Smooth muscle cell (in vitro differentiated cells): Measurements from ENCODE around the gene NEGR1. TPM values are rescaled to one million over a fixed set of nuclear protein-coding genes. Genes with fewer than 3 reads are reported as not detected.

Experiments used
- DNase-seq: peaks from one replicate; lab custom pipeline; 2025; ENCODE audit not compliant: unreplicated experiment; lab: John Stamatoyannopoulos, UW
- H2AFZ ChIP-seq: fragments of 200-600 bp; sonication (generic); 2 replicates; pipeline ENCODE4 v1.6.0; 2016; ENCODE audit warnings: antibody characterized with exemption, low read depth, mild to moderate bottlenecking
- H3F3A ChIP-seq: fragments of 200-600 bp; sonication (generic); 2 replicates; pipeline ENCODE4 v1.6.0; 2017; ENCODE audit warnings: antibody characterized with exemption, low read depth
- H3K27ac ChIP-seq: fragments of 200-600 bp; sonication (generic); 2 replicates; pipeline ENCODE4 v1.5.1; 2016; ENCODE audit warnings: low read depth, mild to moderate bottlenecking
- H3K27me3 ChIP-seq: fragments of 200-600 bp; sonication (generic); 2 replicates; pipeline ENCODE4 v1.6.1; 2016; ENCODE audit warnings: low read depth, mild to moderate bottlenecking
- H3K36me3 ChIP-seq: fragments of 200-600 bp; sonication (generic); 2 replicates; pipeline ENCODE4 v1.5.1; 2016; ENCODE audit warnings: low read depth
- H3K4me1 ChIP-seq: fragments of 200-600 bp; sonication (generic); 2 replicates; pipeline ENCODE4 v1.5.1; 2016; ENCODE audit warnings: low read depth
- H3K4me2 ChIP-seq: fragments of 200-600 bp; sonication (generic); 2 replicates; pipeline ENCODE4 v1.6.0; 2016; ENCODE audit warnings: mild to moderate bottlenecking
- H3K4me3 ChIP-seq: fragments of 200-600 bp; sonication (generic); 2 replicates; pipeline ENCODE4 v1.5.1; 2016; ENCODE audit warnings: mild to moderate bottlenecking
- H3K79me2 ChIP-seq: fragments of 200-600 bp; sonication (generic); 2 replicates; pipeline ENCODE4 v1.6.0; 2016; ENCODE audit warnings: low read depth, mild to moderate bottlenecking
- H3K9ac ChIP-seq: fragments of 200-600 bp; sonication (generic); 2 replicates; pipeline ENCODE4 v1.6.0; 2016; ENCODE audit warnings: low read depth
- H3K9me3 ChIP-seq: fragments of 200-600 bp; sonication (generic); replicated peaks from 2 replicates; pipeline ENCODE4 v1.5.1; 2016; ENCODE audit warnings: low read depth
- H4K20me1 ChIP-seq: fragments of 200-600 bp; sonication (generic); 2 replicates; pipeline ENCODE4 v1.6.0; 2016; ENCODE audit warnings: low read depth
- WGBS: methylation state at CpG from one replicate; pipeline ENCODE4 v1.1.7; 2016; ENCODE audit warnings: low lambda C conversion rate; 5-methylcytosine and 5-hydroxymethylcytosine counted together
- polyA plus RNA-seq: library from polyadenylated mRNA; unstranded; fragments of >200 nt; fragmentation: Nextera tagmentation; extraction: Ambion mirVana; gene quantifications from 2 replicates; pipeline ENCODE4 v1.2.1, GENCODE V29; 2016
- total RNA-seq: library from RNA; depleted of rRNA; stranded (reverse); fragments of >200 nt; gene quantifications from 2 replicates; pipeline ENCODE4 v1.2.3, GENCODE V29; 2014
- TF ChIP-seq, protein P1 (sequence below): fragments of 200-600 bp; sonication (generic); IDR thresholded peaks from 2 replicates; pipeline ENCODE4 v1.5.1; 2017; ENCODE audit warnings: borderline replicate concordance, mild to moderate bottlenecking, antibody characterized with exemption; ENCODE audit not compliant: insufficient read depth, poor library complexity, severe bottlenecking

The NEGR1 gene
- total and polyA plus RNA-seq, 2 experiments from 2014 or later, result 0.02 to 0.09 TPM

- Histone ChIP-seq H3K36me3 (no peaks in the 10 kb centered on the region), H4K20me1 (no peaks in the 10 kb centered on the region), H3K4me1 (no peaks in the 10 kb centered on the region), H3K79me2 (no peaks in the 10 kb centered on the region), H3K27ac (no peak overlapping the region), H3K9ac (no peak overlapping the region), H3K4me3 (no peak overlapping the region), H2AFZ (no peak overlapping the region), H3K27me3 (no peaks in the 10 kb centered on the region), H3K9me3 (no peaks in the 10 kb centered on the region), H3K4me2 (no peak overlapping the region), H3F3A (no peaks in the 10 kb centered on the region)
- no peak for DNase-seq
- TF ChIP-seq, protein P1, sequence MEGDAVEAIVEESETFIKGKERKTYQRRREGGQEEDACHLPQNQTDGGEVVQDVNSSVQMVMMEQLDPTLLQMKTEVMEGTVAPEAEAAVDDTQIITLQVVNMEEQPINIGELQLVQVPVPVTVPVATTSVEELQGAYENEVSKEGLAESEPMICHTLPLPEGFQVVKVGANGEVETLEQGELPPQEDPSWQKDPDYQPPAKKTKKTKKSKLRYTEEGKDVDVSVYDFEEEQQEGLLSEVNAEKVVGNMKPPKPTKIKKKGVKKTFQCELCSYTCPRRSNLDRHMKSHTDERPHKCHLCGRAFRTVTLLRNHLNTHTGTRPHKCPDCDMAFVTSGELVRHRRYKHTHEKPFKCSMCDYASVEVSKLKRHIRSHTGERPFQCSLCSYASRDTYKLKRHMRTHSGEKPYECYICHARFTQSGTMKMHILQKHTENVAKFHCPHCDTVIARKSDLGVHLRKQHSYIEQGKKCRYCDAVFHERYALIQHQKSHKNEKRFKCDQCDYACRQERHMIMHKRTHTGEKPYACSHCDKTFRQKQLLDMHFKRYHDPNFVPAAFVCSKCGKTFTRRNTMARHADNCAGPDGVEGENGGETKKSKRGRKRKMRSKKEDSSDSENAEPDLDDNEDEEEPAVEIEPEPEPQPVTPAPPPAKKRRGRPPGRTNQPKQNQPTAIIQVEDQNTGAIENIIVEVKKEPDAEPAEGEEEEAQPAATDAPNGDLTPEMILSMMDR, result no peak
- 94% methylated on average over 1 of the region's 1 CpG for WGBS
Observed at GRCh38 chr1:72230746-72231145, 51.6 kb downstream of the NEGR1 start.

- no peak for DNase-seq
- Histone ChIP-seq H3K9me3 (no peaks in the 10 kb centered on the region), H3K4me2 (no peak overlapping the region), H4K20me1 (no peaks in the 10 kb centered on the region), H3K27me3 (no peaks in the 10 kb centered on the region), H3K36me3 (no peaks in the 10 kb centered on the region), H2AFZ (no peak overlapping the region), H3K4me1 (no peaks in the 10 kb centered on the region), H3K4me3 (no peak overlapping the region), H3K9ac (no peak overlapping the region), H3F3A (no peaks in the 10 kb centered on the region), H3K79me2 (no peaks in the 10 kb centered on the region), H3K27ac (no peak overlapping the region)
- TF ChIP-seq, protein P1, result no peak
Observed at GRCh38 chr1:72229893-72230292, 52.4 kb downstream of the NEGR1 start.

GRCh38 chr1:72227667-72228066, 54.7 kb downstream of the NEGR1 start:
- H3K4me2 ChIP-seq, result no peak overlapping the region
- no peak overlapping the region for H3K4me3 ChIP-seq
- H2AFZ ChIP-seq, result no peak overlapping the region
- TF ChIP-seq, protein P1, result no peak
- WGBS, result 77% methylated on average over 4 of the region's 4 CpGs
- no peaks in the 10 kb centered on the region for H3F3A ChIP-seq
- H3K36me3 ChIP-seq, result no peaks in the 10 kb centered on the region
- no peak for DNase-seq
- no peaks in the 10 kb centered on the region for H3K9me3 ChIP-seq
- no peak overlapping the region for H3K9ac ChIP-seq
- no peaks in the 10 kb centered on the region for H3K4me1 ChIP-seq
- H3K27me3 ChIP-seq, result no peaks in the 10 kb centered on the region
- no peaks in the 10 kb centered on the region for H3K79me2 ChIP-seq
- no peaks in the 10 kb centered on the region for H4K20me1 ChIP-seq
- H3K27ac ChIP-seq, result no peak overlapping the region

DNA sequence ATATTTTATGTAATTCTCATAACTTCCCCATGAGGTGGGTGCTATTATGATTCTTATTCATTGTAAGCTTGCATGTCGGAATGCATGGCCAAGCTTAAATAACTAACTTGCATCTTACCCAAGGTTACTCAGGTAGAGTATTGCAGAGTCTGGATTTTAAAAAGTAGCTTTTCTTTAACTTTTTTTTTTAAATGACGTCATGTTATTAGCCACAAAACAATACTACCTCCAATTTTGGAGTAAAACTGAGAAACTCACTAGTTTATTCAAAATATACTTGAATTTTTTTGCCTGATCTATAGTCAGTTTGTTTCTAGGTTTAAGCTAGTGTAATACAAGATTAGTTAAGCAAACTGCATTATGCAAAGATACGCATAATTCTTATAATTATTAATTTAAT, 57.8 kb downstream of the NEGR1 start:
- DNase-seq, result no peak
- Histone ChIP-seq H3K27ac (no peak overlapping the region), H3K9me3 (no peaks in the 10 kb centered on the region), H3K4me3 (no peak overlapping the region), H4K20me1 (no peaks in the 10 kb centered on the region), H3K79me2 (no peaks in the 10 kb centered on the region), H3K4me2 (no peak overlapping the region), H2AFZ (no peak overlapping the region), H3F3A (no peaks in the 10 kb centered on the region), H3K9ac (no peak overlapping the region), H3K27me3 (no peaks in the 10 kb centered on the region), H3K36me3 (no peaks in the 10 kb centered on the region), H3K4me1 (no peaks in the 10 kb centered on the region)
- WGBS, result 90% methylated on average over 3 of the region's 3 CpGs
- TF ChIP-seq, protein P1, result no peak
